ENCODE results near the gene GNPDA1.

The GNPDA1 gene

GRCh38 chr5:141994511-141995136 lies 18.2 kb downstream of the GNPDA1 start:
- no peak for DNase-seq (ENCODE audit: low read depth)

GRCh38 chr5:141992349-141992963 lies 20.4 kb downstream of the GNPDA1 start:
- peak; percentile 77 for DNase-seq (ENCODE audit: low read depth)

- no peak for DNase-seq (ENCODE audit: low read depth)
Observed at GRCh38 chr5:141989720-141990119, 23.1 kb downstream of the GNPDA1 start.

GRCh38 chr5:141986072-141986471 lies 26.8 kb downstream of the GNPDA1 start:
- DNase-seq (ENCODE audit: low read depth), result no peak

- no peak for DNase-seq (ENCODE audit: low read depth)
Observed at GRCh38 chr5:141982626-141983025, 30.2 kb downstream of the GNPDA1 start.

GRCh38 chr5:141978389-141978788 lies 34.4 kb downstream of the GNPDA1 start:
- DNase-seq (ENCODE audit: low read depth), result no peak

GRCh38 chr5:141976176-141976575 lies 36.7 kb downstream of the GNPDA1 start:
- DNase-seq (ENCODE audit: low read depth), result no peak

GRCh38 chr5:141973871-141974595 lies 38.8 kb downstream of the GNPDA1 start:
- DNase-seq (ENCODE audit: low read depth), result no peak

GRCh38 chr5:141969783-141970771 lies 42.8 kb downstream of the GNPDA1 start:
- DNase-seq (ENCODE audit: low read depth), result no peak

- DNase-seq (ENCODE audit: low read depth), result peak; percentile 84
Observed at GRCh38 chr5:141968914-141969608, 43.8 kb downstream of the GNPDA1 start, which contains the start of gene RNF14. Gene RNF14, plus strand, starts transcription at chr5:141969105. Its CDS starts 4,484 bp downstream, at chr5:141973589.

- DNase-seq (ENCODE audit: low read depth), result no peak
Observed at GRCh38 chr5:141966963-141967333, 45.9 kb downstream of the GNPDA1 start.

GRCh38 chr5:141966275-141966962 lies 46.4 kb downstream of the GNPDA1 start:
- no peak for DNase-seq (ENCODE audit: low read depth)

GRCh38 chr5:141965071-141965470 lies 47.8 kb downstream of the GNPDA1 start:
- no peak for DNase-seq (ENCODE audit: low read depth)

- DNase-seq (ENCODE audit: low read depth), result no peak
Observed at GRCh38 chr5:141963701-141964100, 49.1 kb downstream of the GNPDA1 start.

- DNase-seq (ENCODE audit: low read depth), result no peak
Observed at GRCh38 chr5:141961466-141961865, 51.4 kb downstream of the GNPDA1 start.

- DNase-seq (ENCODE audit: low read depth), result peak; percentile 79
Observed at GRCh38 chr5:141960449-141961323, 52.1 kb downstream of the GNPDA1 start.

GRCh38 chr5:141960018-141960417 lies 52.8 kb downstream of the GNPDA1 start:
- no peak for DNase-seq (ENCODE audit: low read depth)

GRCh38 chr5:141958546-141959172 lies 54.2 kb downstream of the GNPDA1 start:
- DNase-seq (ENCODE audit: low read depth), result no peak

- DNase-seq (ENCODE audit: low read depth), result no peak
Observed at GRCh38 chr5:141958113-141958512, 54.7 kb downstream of the GNPDA1 start, which contains the start of gene PCDH12. Gene PCDH12, minus strand, starts transcription at chr5:141958202. Its CDS starts 351 bp downstream, at chr5:141957851.

Measured in stimulated activated CD4-positive, alpha-beta T cell treated with anti-CD3 and anti-CD28 coated beads, Interleukin-2, amount 100 ng/mL, for 4 hours (primary cell).